ENCODE data around the gene PLD2.
"Not testable (repeated sequence)": the region's sequence is repeated elsewhere in the genome, so short reads cannot be mapped to it uniquely, and the experiment has no call there.

PLD2 gene

GRCh38 chr17:4854111-4854681 is 47.2 kb downstream of the PLD2 start:
- Mint-ChIP-seq H3K4me3 (no peak overlapping the region), H3K4me1 (peaks cover 40% of the 10 kb centered on the region), H3K27ac (peak overlapping the region in 1 of 2 donors; percentile 86), H3K27me3 (peaks cover 6% of the 10 kb centered on the region), H3K9me3 (peaks cover 6 to 7% of the 10 kb centered on the region in 2 donors)
- ATAC-seq (no peak), DNase-seq (no peak)

DNA sequence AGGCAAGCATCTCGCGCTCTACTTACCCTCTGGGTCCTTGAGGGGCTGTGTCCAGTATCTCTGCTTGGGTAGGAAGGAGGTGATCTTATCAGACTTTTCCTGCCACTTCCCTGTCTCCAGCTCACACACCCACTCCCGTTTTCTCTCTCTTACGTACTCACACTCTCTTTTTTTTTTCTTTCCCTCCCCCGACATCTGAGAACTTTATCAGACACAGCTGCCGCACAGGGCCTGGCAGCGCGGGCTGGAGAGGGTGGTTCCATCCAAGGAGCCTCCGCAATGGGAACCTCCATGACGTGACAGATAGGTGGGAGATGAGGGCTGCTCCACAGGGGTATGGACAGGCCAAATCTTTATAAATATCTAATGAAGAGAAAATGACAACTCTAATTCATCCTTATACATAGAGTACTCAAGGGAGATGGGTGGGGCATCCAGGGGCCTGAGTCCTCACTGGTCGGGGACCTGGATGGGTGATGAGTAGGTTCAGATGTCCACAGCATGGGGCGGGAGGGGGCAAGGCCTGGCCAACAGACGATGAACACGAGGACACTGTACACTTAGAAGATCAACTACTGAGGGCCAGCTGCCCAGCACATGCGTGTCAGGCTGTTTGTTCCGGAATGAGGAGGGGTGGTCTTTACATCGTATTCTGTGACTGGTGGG is 49.5 kb downstream of the PLD2 start:
- H3K27ac Mint-ChIP-seq, result peak overlapping the region in 1 of 2 donors; percentile 45
- H3K4me3 Mint-ChIP-seq, result no peak overlapping the region
- ATAC-seq, result no peak
- peaks cover 6 to 7% of the 10 kb centered on the region in 2 donors for H3K9me3 Mint-ChIP-seq
- no peak for DNase-seq
- H3K27me3 Mint-ChIP-seq, result peaks cover 3% of the 10 kb centered on the region
- H3K4me1 Mint-ChIP-seq, result peaks cover 32% of the 10 kb centered on the region

DNA sequence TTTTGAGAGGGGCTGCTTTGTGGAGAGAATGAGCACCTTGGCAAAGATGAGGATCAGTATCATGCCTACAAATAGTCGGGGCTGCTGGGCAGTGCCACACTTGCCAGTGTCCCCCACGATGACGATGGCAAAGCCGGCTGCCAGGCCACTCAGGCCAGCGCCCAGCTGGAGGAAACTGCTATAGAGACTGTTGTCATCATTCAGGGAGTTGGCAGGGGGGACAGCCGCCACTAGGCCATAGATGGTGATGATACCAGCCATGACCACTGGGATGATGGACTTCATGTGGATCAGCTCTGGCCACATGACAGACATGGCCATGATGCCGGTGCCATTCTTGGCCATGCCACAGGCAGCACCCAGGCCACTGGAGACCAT is 50.0 kb downstream of the PLD2 start:
- DNase-seq (no peak), ATAC-seq (no peak)
- no peaks in the 10 kb centered on the region for H3K27me3 Mint-ChIP-seq
- peaks cover 30% of the 10 kb centered on the region for H3K4me1 Mint-ChIP-seq
- H3K9me3 Mint-ChIP-seq, result peaks cover 5 to 7% of the 10 kb centered on the region in 2 donors
- H3K27ac Mint-ChIP-seq, result no peak overlapping the region
- no peak overlapping the region for H3K4me3 Mint-ChIP-seq

GRCh38 chr17:4857347-4857746 is 50.4 kb downstream of the PLD2 start:
- not testable (repeated sequence) for H3K27me3 Mint-ChIP-seq, ATAC-seq, H3K9me3 Mint-ChIP-seq, H3K4me3 Mint-ChIP-seq, DNase-seq, H3K27ac Mint-ChIP-seq
- H3K4me1 Mint-ChIP-seq, result peaks cover 28% of the 10 kb centered on the region

GRCh38 chr17:4858068-4858881 is 51.3 kb downstream of the PLD2 start:
- Mint-ChIP-seq H3K9me3 (no peaks in the 10 kb centered on the region), H3K27me3 (no peaks in the 10 kb centered on the region), H3K4me3 (no peak overlapping the region), H3K27ac (peak overlapping the region in 1 of 2 donors; percentile 7), H3K4me1 (peaks cover 25% of the 10 kb centered on the region)
- DNase-seq (no peak), ATAC-seq (no peak)

GRCh38 chr17:4858882-4859260 is 51.9 kb downstream of the PLD2 start:
- no peaks in the 10 kb centered on the region for H3K27me3 Mint-ChIP-seq
- peaks cover 19% of the 10 kb centered on the region for H3K4me1 Mint-ChIP-seq
- peak overlapping the region in 1 of 2 donors; percentile 7 for H3K27ac Mint-ChIP-seq
- DNase-seq (no peak), ATAC-seq (no peak)
- H3K4me3 Mint-ChIP-seq, result no peak overlapping the region
- H3K9me3 Mint-ChIP-seq, result no peaks in the 10 kb centered on the region

- peaks cover 11% of the 10 kb centered on the region for H3K4me1 Mint-ChIP-seq
- H3K9me3 Mint-ChIP-seq, result no peaks in the 10 kb centered on the region
- no peak for ATAC-seq
- no peak for DNase-seq
- no peak overlapping the region for H3K4me3 Mint-ChIP-seq
- H3K27me3 Mint-ChIP-seq, result no peaks in the 10 kb centered on the region
- no peak overlapping the region for H3K27ac Mint-ChIP-seq
Observed at GRCh38 chr17:4859816-4860625, 53.1 kb downstream of the PLD2 start.

GRCh38 chr17:4860651-4861050 is 53.7 kb downstream of the PLD2 start:
- no peak for DNase-seq
- Mint-ChIP-seq H3K9me3 (no peaks in the 10 kb centered on the region), H3K27me3 (no peaks in the 10 kb centered on the region), H3K27ac (no peak overlapping the region), H3K4me3 (no peak overlapping the region), H3K4me1 (peaks cover 11% of the 10 kb centered on the region)
- ATAC-seq, result no peak

GRCh38 chr17:4861052-4861451 is 54.1 kb downstream of the PLD2 start:
- no peak overlapping the region for H3K27ac Mint-ChIP-seq
- H3K4me1 Mint-ChIP-seq, result peaks cover 11% of the 10 kb centered on the region
- H3K27me3 Mint-ChIP-seq, result no peaks in the 10 kb centered on the region
- ATAC-seq (no peak), DNase-seq (no peak)
- H3K4me3 Mint-ChIP-seq, result no peak overlapping the region
- H3K9me3 Mint-ChIP-seq, result no peaks in the 10 kb centered on the region

- no peaks in the 10 kb centered on the region for H3K27me3 Mint-ChIP-seq
- DNase-seq (no peak), ATAC-seq (no peak)
- H3K27ac Mint-ChIP-seq, result no peak overlapping the region
- no peak overlapping the region for H3K4me3 Mint-ChIP-seq
- H3K9me3 Mint-ChIP-seq, result no peaks in the 10 kb centered on the region
- peaks cover 11% of the 10 kb centered on the region for H3K4me1 Mint-ChIP-seq
Observed at GRCh38 chr17:4862720-4863119, 55.8 kb downstream of the PLD2 start.

DNA sequence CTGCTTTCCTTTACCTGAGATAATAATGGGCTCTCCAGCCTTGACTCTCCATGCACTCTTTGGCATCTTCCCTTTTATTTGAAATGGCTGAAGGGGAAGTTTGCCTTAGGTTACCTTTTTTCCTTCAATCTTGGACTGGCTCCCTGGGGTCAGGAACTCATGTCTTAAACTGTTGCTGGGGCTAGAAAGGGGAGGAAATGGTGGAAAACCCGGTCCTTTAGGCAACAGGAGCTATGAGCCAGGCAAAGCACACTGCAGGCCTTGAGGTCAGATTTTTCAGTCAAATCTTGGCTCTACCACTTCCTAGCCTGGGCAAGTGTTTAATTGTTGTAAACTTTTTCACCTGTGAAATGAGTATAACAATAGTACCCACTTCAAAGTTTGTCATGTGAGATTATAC is 56.4 kb downstream of the PLD2 start:
- ATAC-seq (no peak), DNase-seq (no peak)
- no peak overlapping the region for H3K4me3 Mint-ChIP-seq
- H3K4me1 Mint-ChIP-seq, result peaks cover 11% of the 10 kb centered on the region
- H3K27ac Mint-ChIP-seq, result no peak overlapping the region
- H3K9me3 Mint-ChIP-seq, result no peaks in the 10 kb centered on the region
- H3K27me3 Mint-ChIP-seq, result no peaks in the 10 kb centered on the region

DNA sequence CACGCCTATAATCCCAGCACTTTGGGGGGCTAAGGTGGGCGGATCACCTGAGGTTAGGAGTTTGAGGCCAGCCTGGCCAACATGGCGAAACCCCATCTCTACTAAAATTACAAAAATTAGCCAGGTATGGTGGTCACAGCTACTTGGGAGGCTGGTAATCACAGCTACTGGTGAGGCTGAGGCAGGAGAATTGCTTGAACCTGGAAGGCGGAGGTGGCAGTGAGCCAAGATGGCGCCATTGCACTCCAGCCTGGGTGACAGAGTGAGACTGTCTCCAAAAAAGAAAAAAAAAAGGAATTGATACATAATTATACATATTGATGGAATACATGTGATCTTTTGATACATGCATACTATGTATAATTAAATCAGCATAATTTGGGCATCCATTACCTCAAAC is 60.6 kb downstream of the PLD2 start:
- not testable (repeated sequence) for H3K9me3 Mint-ChIP-seq, ATAC-seq, H3K4me1 Mint-ChIP-seq, H3K4me3 Mint-ChIP-seq, H3K27ac Mint-ChIP-seq, DNase-seq, H3K27me3 Mint-ChIP-seq

DNA sequence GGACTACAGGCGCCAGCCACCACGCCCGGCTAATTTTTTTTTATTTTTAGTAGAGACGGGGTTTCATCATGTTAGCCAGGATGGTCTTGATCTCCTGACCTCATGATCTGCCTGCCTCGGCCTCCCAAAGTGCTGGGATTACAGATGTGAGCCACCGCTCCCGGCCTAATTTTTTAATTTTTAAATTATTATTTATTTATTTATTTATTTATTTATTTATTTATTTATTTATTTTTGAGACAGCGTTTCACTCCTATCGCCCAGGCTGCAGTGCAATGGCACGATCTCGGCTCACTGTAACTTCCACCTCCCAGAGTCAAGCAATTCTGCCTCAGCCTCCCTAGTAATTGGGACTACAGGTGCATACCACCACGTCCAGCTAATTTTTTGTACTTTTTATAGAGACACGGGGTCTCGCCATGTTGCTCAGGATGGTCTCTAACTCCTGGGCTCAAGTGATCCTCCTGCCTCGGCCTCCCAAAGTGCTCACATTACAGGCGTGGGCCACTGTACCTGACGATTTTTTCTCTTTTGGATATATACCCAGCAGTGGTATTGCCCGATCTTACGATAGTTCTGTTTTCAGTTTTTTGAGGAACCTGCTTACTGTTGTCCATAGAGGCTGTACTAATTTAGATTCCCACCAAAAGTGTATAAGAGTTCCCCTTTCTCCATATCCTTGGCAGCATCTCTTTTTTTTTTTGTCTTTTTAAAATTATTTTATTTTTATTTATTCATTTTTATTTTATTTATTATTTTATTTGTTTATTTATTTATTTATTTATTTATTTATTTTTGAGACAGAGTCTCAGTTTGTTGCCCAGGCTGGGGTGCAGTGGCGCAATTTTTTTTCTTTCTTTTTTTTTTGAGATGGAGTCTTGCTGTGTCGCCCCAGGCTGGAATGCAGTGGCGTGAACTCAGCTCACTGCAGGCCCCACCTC is 62.4 kb downstream of the PLD2 start:
- not testable (repeated sequence) for H3K27ac Mint-ChIP-seq, H3K4me1 Mint-ChIP-seq, H3K4me3 Mint-ChIP-seq, DNase-seq, H3K9me3 Mint-ChIP-seq, H3K27me3 Mint-ChIP-seq, ATAC-seq

DNA sequence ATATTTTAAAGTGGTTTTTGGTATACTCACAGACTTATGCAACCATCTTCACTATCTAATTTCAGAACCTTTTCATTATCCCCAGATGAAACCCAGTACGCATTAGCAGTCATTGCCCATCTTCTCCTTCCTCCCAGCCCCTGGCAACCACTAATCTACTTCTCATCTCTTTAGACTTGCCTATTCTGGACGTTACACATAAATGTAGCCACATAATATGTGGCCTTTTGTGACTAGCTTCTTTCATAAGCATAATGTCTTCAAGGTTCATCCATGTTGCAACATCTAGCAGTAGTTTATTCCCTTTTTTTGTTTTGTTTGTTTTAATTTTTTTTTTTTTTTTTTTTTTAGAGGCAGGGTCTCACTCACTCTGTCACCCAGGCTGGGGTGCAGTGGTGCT is 63.9 kb downstream of the PLD2 start:
- H3K27me3 Mint-ChIP-seq, result no peaks in the 10 kb centered on the region
- DNase-seq (no peak), ATAC-seq (no peak)
- no peaks in the 10 kb centered on the region for H3K4me1 Mint-ChIP-seq
- H3K9me3 Mint-ChIP-seq, result no peaks in the 10 kb centered on the region
- H3K27ac Mint-ChIP-seq, result no peak overlapping the region
- H3K4me3 Mint-ChIP-seq, result no peak overlapping the region

DNA sequence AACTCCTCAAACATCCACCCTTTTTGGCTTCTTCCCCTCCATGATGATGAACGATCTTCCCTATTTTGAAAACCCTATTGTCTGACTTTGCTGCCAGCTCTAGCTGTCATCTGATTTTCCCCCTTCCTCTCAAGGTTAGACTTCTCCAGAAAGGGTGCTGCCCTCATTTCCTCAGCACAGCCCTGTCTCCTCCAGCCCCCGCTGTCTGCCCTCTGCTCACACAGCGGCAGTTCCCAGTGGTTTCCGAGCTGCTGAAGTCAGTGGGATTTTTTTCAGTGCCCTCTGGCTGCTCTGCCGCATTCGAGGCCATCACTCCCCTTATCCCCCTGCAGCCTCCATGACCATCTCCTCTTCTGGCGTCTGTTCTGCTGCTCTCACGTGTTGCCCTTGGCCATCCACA is 65.8 kb downstream of the PLD2 start:
- Mint-ChIP-seq H3K4me3 (no peak overlapping the region), H3K4me1 (no peaks in the 10 kb centered on the region), H3K9me3 (no peaks in the 10 kb centered on the region), H3K27me3 (no peaks in the 10 kb centered on the region), H3K27ac (no peak overlapping the region)
- DNase-seq (no peak), ATAC-seq (no peak)

Data from stimulated activated naive CD8-positive, alpha-beta T cell treated with anti-CD3 and anti-CD28 coated beads, Interleukin-15, amount 100 ng/mL, for 72 hours (primary cell).